HG02623 (cell line): Measurements from ENCODE around the gene JAM3.
"Not testable (repeated sequence)": the region's sequence is repeated elsewhere in the genome, so short reads cannot be mapped to it uniquely, and the experiment has no call there.

Experiments
- ATAC-seq: cut with Tn5 transposase; IDR thresholded peaks from one replicate; pipeline ENCODE4 v1.9.1; 2021; ENCODE audit warnings: moderate library complexity; ENCODE audit not compliant: unreplicated experiment

Gene JAM3

DNA sequence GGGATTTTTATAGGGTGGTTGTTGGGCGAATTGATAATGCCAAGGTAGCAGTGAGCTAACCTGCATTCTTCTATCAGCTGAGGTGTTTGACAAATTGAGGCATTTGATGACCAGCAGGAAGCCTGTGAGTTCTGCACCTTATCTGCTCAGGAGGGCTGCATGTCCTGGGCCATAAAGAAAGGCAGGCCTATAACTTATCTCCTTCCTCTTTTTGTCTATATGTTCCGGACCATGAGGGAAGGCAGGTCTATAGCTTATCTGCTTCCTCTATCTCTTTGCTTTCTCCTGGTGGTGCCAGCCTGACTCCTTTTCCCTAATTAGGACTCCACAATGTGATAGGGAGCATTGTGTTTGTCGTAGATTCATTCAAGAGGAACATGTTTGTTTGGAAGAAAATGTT lies 8.6 kb upstream of the JAM3 start:
- no peak for ATAC-seq

GRCh38 chr11:134062265-134063123 lies 6.4 kb upstream of the JAM3 start:
- ATAC-seq = no peak

- ATAC-seq = no peak
Measured at GRCh38 chr11:134063124-134063495, 5.8 kb upstream of the JAM3 start.

- ATAC-seq = no peak
Measured at GRCh38 chr11:134063991-134064747, 4.7 kb upstream of the JAM3 start.

DNA sequence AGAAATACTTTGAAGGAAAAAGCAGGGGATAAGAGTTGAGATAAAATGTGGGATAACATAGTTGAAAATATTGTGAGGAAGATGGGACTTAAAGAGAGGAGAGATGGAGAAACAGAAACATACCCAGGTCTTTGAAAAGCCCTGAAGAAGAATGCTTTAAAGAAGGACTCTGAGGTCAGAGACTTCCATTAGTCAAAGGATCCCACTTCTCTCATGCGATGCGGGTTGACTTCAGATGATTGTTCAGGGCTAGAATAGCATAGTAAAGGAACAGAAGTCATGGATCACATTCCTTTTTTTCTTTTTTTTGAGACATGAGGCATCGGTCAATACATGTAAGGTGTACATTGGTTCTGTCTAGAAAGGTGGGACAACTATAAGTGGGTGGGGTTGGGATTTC lies 3.5 kb upstream of the JAM3 start:
- ATAC-seq = no peak

GRCh38 chr11:134066943-134067885 lies 1.7 kb upstream of the JAM3 start:
- ATAC-seq = no peak

DNA sequence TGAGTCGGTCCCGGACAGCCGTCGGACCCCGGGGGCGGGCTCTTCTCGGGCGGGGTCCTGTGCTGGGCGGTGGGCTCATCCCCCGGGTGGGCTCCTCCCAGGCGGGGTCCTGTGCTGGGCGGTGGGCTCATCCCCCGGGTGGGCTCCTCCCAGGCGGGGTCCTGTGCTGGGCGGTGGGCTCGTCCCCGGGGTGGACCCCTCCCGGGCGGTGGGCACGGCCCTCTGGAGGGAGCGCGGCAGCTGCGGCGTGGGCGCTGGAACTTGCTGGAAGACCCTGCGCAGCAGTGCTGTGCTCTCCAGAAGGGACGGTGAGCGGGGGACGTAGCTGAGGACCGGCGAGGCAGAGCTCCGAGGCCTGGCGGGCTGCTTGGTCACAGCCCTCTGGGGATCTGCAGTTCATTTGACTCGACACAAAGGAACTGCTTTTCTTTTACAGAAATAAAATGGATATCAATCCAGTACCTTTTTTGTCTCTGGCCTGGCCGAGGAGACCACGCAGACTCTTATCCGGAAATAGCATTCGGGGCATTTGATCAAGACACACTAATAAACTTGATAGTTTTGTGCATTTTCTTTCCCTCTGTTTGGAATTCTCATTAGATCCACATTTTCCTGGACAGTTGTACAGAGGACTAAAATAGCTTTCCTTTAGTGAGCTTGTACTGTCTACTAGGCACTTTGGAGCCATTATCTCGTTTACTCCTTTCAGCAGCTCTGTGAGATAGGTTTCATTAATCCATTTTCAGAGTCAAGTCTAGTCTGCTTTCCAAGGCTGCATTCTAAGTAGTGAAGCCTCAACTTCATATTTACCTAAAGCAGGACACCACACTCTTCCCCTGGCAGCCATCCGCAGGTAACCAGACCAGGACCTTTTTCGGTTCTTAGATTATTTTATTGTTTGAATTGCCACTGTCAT lies 812 bp downstream of the JAM3 start:
- ATAC-seq = no peak

- ATAC-seq = no peak
Measured at GRCh38 chr11:134070342-134070845, 1.5 kb downstream of the JAM3 start.

- ATAC-seq = no peak
Measured at GRCh38 chr11:134071306-134071705, 2.4 kb downstream of the JAM3 start.

GRCh38 chr11:134071766-134072402 lies 3.0 kb downstream of the JAM3 start:
- ATAC-seq = no peak

DNA sequence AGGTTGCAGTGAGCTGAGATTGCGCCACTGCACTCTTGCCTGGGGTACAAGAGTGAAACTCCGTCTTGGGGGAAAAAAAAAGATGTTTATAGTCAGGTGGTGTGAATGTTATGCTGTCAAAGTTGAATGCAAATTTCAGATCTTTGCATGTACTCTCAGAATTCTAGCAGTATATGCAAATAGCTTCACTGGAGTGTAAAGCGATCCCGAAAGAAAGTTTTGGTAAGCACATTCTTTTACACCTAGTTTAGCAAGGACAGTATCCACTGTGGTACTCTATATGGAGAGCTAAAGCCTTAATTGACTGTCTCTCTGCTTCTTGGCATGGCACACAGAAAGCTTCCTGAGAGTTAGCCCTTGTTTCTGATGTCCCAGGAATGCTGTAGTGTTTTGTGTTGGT lies 4.0 kb downstream of the JAM3 start:
- peak; percentile 51 for ATAC-seq

DNA sequence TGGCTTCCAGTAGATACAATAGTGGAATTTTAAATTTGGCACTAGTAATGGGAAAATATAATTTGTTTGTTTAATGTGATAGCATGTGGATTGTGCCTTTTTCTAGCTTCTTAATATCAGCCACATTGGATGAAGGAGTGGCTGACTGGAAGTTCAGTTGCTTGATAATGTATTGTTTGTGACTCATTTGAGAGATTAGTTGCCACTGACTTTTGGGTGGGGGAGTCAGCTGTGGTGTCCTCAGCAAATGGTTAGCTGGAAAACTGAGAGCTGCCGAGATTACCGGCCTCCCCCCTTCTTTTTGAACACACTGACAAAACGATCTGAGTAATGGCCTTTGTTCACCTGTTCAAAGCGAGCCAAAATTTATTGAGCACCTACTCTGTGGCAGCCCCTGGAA lies 5.5 kb downstream of the JAM3 start:
- no peak for ATAC-seq

GRCh38 chr11:134074766-134075165 lies 5.9 kb downstream of the JAM3 start:
- no peak for ATAC-seq

GRCh38 chr11:134079317-134079716 lies 10.4 kb downstream of the JAM3 start:
- ATAC-seq = no peak

DNA sequence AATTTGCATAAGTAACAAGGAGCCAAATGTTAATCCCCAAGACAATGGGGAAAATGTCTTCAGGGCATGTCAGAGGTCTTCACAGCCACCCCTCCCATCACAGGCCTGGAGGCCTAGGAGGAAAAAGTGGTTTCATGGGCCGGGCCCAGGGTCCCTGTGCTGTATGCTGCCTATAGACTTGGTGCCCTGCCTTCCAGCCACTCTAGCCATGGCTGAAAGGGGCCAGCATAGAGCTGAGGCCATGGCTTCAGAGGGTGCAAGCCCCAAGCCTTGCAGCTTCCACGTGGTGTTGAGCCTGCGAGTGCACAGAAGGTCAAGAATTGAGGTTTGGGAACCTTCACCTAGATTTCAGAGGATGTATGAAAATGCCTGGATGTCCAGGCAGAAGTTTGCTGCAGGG lies 12.4 kb downstream of the JAM3 start:
- not testable (repeated sequence) for ATAC-seq

DNA sequence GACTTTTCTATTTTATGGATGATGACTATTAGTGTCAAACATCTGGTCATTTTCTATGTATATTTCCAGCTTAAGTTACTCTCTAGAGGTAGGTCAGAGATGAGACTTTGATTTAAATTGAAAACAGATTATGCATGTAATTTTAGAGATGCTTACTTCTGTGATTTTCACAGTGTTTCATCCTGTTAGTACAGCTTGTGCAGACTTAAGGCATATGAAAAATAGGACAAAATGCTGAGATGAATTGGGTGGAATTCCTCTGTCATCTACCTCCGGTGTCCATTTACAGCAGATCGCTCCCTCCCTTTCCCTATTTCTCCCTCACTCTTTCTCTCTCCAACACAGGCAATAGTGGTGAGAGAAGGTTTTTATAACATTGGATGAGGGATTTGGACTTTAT lies 14.1 kb downstream of the JAM3 start:
- ATAC-seq = no peak

DNA sequence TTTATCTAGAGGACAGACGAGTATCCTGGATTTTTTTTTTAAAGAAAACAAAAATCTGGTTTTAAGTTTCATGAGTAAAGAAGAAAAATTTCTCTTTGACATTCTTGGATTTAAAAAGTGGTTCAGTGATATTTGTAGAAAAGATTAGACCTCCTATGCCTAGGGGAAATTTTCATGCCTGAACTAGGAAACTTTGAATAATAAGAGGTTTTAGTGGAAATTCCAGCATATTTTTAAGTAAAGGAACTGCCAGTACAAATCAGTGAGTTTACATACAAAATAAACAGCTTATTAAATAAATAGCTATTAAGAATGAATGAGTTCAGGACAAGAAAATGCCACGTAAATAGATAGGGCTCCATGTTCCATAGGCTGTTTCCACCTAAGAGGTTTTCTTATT lies 17.5 kb downstream of the JAM3 start:
- ATAC-seq = no peak

GRCh38 chr11:134092006-134092405 lies 23.1 kb downstream of the JAM3 start:
- ATAC-seq = not testable (repeated sequence)

- no peak for ATAC-seq
Measured at GRCh38 chr11:134097166-134097565, 28.3 kb downstream of the JAM3 start.
